Measurements from ENCODE around the gene ZNF23. TPM values are rescaled to one million over a fixed set of nuclear protein-coding genes. Genes with fewer than 3 reads are reported as not detected.
A peak's percentile ranks its signal among the peaks of the same experiment; 100 is the strongest.
"Not testable (repeated sequence)": the region's sequence is repeated elsewhere in the genome, so short reads cannot be mapped to it uniquely, and the experiment has no call there.

ZNF23 gene
- 2.5 TPM for total RNA-seq

GRCh38 chr16:71461686-71462648, at the start of gene ZNF23:
Gene ZNF23 (minus strand): TSS chr16:71462247. CDS start chr16:71456796, 5,451 bp downstream.
- DNase-seq (ENCODE audit: low spot score) (peak; percentile 88), ATAC-seq (peak; percentile 100)

- no peak for DNase-seq (ENCODE audit: low spot score)
- no peak for ATAC-seq
Observed at GRCh38 chr16:71507061-71507460, 45.0 kb upstream of the ZNF23 start.

DNA sequence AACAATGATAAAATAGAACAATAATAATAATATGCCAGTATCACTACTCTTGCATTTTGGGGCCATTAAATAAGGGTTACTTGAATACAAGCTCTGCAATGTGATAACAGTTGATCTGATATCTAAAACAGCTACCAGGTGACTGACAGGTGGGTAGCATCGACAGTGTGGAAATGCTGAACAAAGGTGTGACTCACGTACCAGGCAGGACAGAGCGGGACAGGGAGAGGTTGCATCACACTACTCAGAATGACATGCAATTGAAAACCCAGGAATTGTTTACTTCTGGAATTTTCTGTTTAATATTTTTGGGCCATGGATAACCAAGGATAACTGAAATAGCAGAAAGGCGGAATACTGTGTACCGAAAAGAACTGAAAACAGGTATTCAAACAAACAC, 42.9 kb upstream of the ZNF23 start:
- DNase-seq (ENCODE audit: low spot score) (no peak), ATAC-seq (no peak)

- not testable (repeated sequence) for ATAC-seq; DNase-seq (ENCODE audit: low spot score)
Observed at GRCh38 chr16:71504051-71504450, 42.0 kb upstream of the ZNF23 start.

- DNase-seq (ENCODE audit: low spot score) (no peak), ATAC-seq (peak; percentile 42)
Observed at GRCh38 chr16:71501547-71501946, 39.5 kb upstream of the ZNF23 start.

- DNase-seq (ENCODE audit: low spot score), result no peak
- no peak for ATAC-seq
Observed at GRCh38 chr16:71500964-71501363, 38.9 kb upstream of the ZNF23 start.

- ATAC-seq (peak; percentile 95), DNase-seq (ENCODE audit: low spot score) (no peak)
Observed at GRCh38 chr16:71499775-71500364, 37.8 kb upstream of the ZNF23 start.

DNA sequence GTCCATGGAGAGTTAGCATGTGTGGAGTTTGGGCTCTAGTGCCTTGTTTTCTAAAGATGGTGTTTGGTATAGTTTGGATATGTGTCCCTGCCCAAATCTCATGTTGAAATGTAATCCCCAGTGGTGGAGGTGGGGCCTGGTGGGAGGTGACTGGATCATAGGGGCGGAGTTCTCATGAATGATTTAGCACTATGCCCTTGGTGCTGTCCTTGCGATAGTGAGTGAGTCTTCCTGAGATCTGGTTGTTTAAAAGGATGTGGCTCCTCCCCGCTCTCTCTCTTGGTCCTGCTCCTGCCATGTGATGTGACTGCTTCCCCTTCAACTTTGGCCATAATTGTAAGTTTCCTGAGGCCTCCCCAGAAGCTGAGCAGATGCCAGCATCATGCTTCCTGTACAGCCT, 36.0 kb upstream of the ZNF23 start:
- DNase-seq (ENCODE audit: low spot score), result no peak
- no peak for ATAC-seq

DNA sequence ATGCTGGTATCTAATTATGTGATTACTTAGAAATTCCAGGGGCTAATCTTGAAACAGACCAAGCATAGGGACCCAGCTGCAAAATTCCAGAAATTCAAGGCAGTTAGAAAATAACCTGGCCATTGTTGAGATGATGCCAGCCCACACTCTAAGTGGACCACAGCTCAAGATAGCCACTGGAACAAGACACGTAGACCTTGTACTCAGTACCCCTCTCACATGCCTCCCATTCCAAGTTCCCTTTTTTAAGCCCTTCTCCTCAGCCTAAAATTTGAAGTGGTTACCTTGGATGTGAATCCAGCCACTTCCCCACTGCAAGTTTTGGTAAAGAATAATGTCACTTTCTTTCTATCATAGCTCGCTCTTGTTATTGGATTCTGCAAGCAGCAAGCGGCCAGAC, 31.2 kb upstream of the ZNF23 start:
- DNase-seq (ENCODE audit: low spot score) (no peak), ATAC-seq (no peak)

DNA sequence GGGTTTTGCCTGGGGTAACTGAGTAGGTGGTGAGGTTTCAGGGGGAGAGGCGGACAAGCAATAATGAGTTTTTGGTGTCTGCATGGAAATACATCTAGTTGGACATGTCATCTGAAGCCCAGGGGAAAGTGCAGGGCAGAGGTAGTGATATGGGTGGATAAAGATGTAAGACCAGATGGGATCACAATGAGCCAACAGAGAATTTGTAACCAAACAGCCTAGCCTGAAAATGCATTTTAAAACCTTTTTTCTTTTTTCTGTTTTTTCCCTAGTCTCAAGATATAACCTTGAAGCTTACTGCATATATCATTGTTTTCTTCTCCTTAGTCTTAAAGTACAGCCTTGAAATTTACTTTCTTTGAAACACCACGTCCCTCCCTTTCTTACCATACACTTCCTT, 30.7 kb upstream of the ZNF23 start:
- DNase-seq (ENCODE audit: low spot score) (no peak), ATAC-seq (no peak)

DNA sequence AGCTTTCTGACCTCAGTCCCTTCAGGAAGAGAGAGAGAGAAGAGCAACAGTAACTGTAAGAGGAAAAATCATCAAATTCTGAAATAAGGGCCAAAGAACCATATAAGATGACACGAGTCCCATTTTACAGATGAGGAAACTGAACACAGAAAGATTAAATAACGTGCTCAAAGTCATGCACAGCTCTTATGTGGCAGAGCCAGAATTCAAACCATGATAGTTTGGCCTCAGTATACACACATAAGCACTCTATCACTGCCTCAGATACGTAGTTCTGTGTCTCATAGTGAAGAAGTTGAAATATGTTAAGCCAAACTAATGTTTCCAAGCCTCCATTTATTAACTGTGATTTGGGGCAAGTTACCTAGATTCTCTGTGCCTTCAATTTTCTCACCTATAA, 29.0 kb upstream of the ZNF23 start:
- DNase-seq (ENCODE audit: low spot score), result no peak
- no peak for ATAC-seq

- ATAC-seq (no peak), DNase-seq (ENCODE audit: low spot score) (no peak)
Observed at GRCh38 chr16:71490361-71490760, 28.3 kb upstream of the ZNF23 start.

GRCh38 chr16:71489122-71489521, 27.1 kb upstream of the ZNF23 start, which contains the start of gene ZNF19:
Gene ZNF19 (minus strand): TSS chr16:71489324. CDS start chr16:71482114, 7,210 bp downstream.
- ATAC-seq (no peak), DNase-seq (ENCODE audit: low spot score) (no peak)

DNA sequence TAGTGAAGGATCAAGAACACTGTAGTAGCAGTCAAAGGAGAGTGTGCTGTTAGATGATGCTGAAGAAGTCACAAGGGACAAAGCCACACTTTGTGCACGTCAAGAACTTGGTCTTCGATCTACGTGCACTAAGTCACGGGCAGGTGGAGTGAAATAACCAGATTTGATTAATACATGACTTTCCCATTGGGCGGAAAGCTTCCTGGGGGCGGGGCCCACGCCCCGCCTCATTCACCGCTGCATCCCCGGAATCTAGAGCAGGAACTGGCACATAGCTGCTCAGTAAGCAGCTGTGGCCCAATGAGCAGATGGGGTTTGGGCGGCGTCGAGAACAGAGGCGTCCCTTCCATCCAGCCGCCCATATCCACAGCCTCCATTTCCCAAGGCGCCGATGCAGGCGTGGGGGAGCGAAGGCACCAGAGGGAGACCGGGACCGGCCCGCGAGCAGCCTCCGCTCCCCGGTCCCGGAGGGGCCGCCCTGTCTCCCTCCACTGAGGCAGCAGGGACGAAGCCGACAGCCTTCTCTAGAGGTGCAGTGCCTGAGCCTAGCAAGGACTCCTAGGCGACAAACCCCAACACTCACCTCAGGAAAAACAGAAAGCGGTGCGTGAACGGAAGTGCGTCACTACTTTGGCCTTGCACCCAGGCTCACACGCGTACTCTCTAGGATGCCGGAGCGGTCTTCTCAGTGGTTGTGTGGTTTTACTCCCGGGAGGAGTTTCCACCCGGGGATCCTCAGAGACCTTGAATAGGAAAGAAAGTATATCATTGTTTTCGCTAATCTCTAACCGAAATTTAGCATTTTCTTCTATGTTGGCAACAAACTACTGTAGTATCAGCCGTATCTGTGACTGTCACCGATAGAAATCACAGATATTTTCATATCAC, 22.2 kb upstream of the ZNF23 start:
- DNase-seq (ENCODE audit: low spot score) (peak; percentile 89), ATAC-seq (peak; percentile 98)

DNA sequence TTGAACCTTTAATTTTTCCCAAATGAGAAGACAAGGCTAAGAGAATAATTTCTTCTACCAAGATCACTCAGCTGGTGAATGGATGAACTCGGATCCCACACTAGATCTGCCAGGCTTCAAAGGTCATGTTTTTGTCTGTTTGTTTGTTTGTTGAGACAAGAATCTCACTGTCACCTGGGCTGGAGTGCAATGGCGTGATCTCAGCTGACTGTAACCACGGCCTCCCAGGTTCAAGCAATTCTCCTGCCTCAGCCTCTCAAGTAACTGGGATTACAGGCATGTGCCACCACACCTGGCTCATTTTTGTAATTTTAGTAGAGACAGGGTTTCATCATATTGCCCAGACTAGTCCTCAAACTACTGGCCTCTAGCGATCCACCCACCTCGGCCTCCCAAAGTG, 20.5 kb upstream of the ZNF23 start:
- DNase-seq (ENCODE audit: low spot score), result no peak
- ATAC-seq, result peak; percentile 9

DNA sequence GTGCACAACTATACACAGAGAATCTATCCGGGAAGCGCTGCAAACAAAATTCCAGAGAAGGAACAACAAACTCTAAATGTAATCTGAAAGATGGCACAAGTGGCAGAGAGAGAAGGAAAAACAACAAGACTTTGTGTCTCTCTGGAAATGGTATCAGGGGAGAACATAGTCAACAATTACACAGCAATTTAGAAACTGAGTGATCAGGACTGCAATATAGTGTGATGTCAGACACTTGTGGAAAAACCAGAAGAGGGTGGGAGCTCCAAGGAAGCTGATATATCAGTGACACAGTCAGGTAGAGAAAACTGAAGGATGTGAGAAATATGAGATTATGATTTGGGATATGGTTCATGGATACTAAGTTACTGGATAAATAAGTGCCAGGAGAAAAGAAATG, 18.9 kb upstream of the ZNF23 start:
- ATAC-seq (no peak), DNase-seq (ENCODE audit: low spot score) (no peak)

DNA sequence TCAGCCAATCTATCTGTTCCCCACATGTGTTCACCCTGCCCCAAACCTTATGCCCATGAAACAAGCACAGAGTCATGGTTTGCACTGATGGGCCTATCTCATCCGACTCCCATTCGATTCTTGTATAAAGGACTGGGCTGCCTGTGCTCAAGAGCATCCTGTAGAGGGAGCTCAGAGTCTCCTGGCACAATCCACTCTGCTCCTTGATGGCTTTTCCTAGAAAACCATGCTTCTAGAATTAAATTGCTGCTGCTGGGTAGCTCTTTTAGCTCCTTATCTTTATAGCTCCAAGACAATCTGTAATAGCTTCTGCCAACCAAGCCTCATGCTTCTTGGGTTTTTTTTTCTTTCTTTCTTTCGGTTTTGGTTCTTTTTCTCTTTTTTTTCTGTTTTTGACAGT, 17.4 kb upstream of the ZNF23 start:
- DNase-seq (ENCODE audit: low spot score) (no peak), ATAC-seq (peak; percentile 72)

DNA sequence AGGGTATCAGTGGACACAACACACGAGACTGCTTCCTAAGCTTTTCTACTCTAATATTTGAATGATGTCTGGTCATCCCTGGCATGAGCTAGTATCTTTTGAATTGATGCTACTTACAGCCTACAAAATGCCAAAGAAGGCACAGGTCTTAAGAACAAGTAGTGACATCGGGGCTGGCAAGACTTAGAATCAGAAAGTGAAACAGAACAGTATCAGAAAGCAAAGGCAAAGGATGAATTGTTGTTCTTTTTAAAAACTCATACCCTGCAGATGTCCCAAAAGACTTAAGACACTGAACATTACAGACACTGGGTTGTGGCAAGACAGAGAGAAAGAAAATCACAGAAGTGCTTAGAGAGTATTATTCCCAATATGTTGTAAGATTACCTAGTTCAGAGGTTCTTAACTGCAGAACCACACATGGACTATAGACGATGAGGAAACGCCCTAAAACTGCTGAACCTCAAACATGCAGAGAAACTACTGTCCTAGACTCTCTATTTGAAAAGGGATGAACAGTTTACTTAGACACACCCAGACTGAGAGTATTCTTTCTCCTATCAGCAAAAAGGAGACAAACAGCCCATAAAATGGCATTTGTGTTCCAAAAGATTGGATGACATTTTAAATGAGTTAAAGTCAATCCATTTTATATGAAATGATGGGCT, 14.5 kb upstream of the ZNF23 start:
- ATAC-seq, result no peak
- no peak for DNase-seq (ENCODE audit: low spot score)

DNA sequence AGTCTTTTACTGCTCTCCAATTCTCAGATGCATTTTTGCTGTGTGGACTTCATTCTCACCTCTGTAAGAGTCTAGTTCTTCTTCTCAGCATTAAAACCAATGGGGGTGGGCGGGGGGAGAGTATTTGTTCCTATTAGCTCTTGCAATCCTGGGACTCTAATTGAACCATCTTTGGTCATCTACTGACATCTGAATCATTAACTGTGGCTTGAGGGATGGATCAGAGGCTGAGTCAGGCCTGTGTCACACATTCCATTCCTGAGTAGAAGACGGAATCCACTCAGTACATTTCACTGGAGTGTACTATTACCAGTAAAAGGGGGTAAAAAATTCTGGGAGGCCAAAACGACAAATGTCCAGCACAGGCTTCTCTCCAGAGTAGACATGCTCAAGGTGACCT, 12.8 kb upstream of the ZNF23 start:
- DNase-seq (ENCODE audit: low spot score) (no peak), ATAC-seq (no peak)

DNA sequence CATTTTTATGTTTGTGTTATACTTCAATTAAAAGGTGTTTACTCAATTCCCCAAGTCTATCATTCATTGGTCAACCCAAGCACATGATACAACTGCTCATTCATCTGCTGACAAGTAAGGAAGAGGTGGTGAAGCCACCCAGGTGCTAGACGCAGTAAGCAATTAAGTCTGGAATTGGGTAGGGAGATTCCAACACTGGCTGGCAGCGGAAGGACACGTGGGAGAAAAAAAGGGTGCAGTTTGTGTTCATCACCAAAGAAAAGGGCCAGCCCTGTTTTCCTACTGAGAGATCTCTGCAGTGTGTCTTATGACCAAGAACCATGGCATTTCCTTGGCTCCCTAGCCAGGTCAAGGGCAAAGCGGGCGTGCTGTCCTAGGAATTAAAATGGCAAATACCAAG, 11.8 kb upstream of the ZNF23 start:
- DNase-seq (ENCODE audit: low spot score) (no peak), ATAC-seq (no peak)

- no peak for ATAC-seq
Observed at GRCh38 chr16:71472931-71473330, 10.9 kb upstream of the ZNF23 start.

More at GRCh38 chr16:71472931-71473330, 10.9 kb upstream of the ZNF23 start:
- no peak for DNase-seq (ENCODE audit: low spot score)
